ENCODE data around the gene KIF18A. TPM values are rescaled to one million over a fixed set of nuclear protein-coding genes. Genes with fewer than 3 reads are reported as not detected.

Gene KIF18A
- total and polyA plus RNA-seq, 2 of the 13 experiments (the other 11 are each of a cell fraction or from before 2014, with no cell fraction given) = 3.4 to 14.4 TPM

- no peak for TF ChIP-seq BCL3 (CRISPR knock-in tag; IDR thresholded peaks at IDR 0.05)
- TF ChIP-seq CSRNP2 (CRISPR knock-in tag; conservative IDR thresholded peaks at IDR 0.05; ENCODE audit: low read depth) = no peak
- no peak for TF ChIP-seq ZNF567 (CRISPR knock-in tag; IDR thresholded peaks at IDR 0.05; ENCODE audit: borderline replicate concordance)
- peak; percentile 95 for TF ChIP-seq ARID4A (CRISPR knock-in tag; IDR thresholded peaks at IDR 0.05; ENCODE audit: borderline replicate concordance)
- 0 out of 2 replicates have a peak, but pooled peaks have one; percentile 74 for TF ChIP-seq MTF2 (CRISPR knock-in tag; IDR thresholded peaks at IDR 0.05; ENCODE audit: borderline replicate concordance)
- peak; percentile 51; the same call in 1 of the 2 replicates for TF ChIP-seq AHDC1 (CRISPR knock-in tag; IDR thresholded peaks at IDR 0.05; ENCODE audit: borderline replicate concordance)
- TF ChIP-seq RERE (CRISPR knock-in tag; IDR thresholded peaks at IDR 0.05; ENCODE audit: low read depth) = 0 out of 2 replicates have a peak, but pooled peaks have one; percentile 44
- TF ChIP-seq ZBTB21 (CRISPR knock-in tag; IDR thresholded peaks at IDR 0.05) = no peak
Measured at GRCh38 chr11:28110108-28110820, 2.3 kb upstream of the KIF18A start (continued).
